Spleen (tissue), 11 donors: ENCODE measurements around the gene RADIL. TPM values are rescaled to one million over a fixed set of nuclear protein-coding genes. Genes with fewer than 3 reads are reported as not detected.
A peak's percentile ranks its signal among the peaks of the same experiment; 100 is the strongest.

Experiments used
- DNase-seq: peaks from one replicate; pipeline ENCODE4 v3.0.0-alpha.2; 2020
- H3K27ac ChIP-seq, 8 donors: fragments of 200-600 bp; sonication (generic) in 7 of 8; 1 replicate in 4 of 8; 2 replicates in 4 of 8; pipeline versions ENCODE4 v1.5.0 to v1.8.0; 2016 to 2021; ENCODE audit warnings: inconsistent platforms in 4 of 8, mild to moderate bottlenecking in 4 of 8, moderate library complexity in 1 of 8
- H3K27me3 ChIP-seq, 7 donors: fragments of 200-600 bp; sonication (generic) in 6 of 7; replicated peaks in 1 of 7; 1 replicate in 4 of 7; 2 replicates in 3 of 7; pipeline versions ENCODE4 v1.5.0 to v1.8.0; 2016 to 2021; ENCODE audit warnings: inconsistent platforms in 3 of 7, mild to moderate bottlenecking in 1 of 7
- H3K36me3 ChIP-seq, 6 donors: fragments of 200-600 bp; sonication (generic) in 5 of 6; 1 replicate in 4 of 6; 2 replicates in 2 of 6; pipeline versions ENCODE4 v1.5.0 to v1.8.0; 2016 to 2021; ENCODE audit warnings: inconsistent platforms in 2 of 6
- H3K4me1 ChIP-seq, 6 donors: fragments of 200-600 bp; sonication (generic) in 5 of 6; 1 replicate in 3 of 6; 2 replicates in 3 of 6; pipeline versions ENCODE4 v1.5.0 to v1.8.0; 2016 to 2021; ENCODE audit warnings: inconsistent platforms in 3 of 6
- H3K4me3 ChIP-seq, 8 donors: fragments of 200-600 bp; sonication (generic) in 7 of 8; 1 replicate in 4 of 8; 2 replicates in 4 of 8; pipeline versions ENCODE4 v1.5.0 to v1.8.0; 2016 to 2021; ENCODE audit warnings: inconsistent platforms in 4 of 8, mild to moderate bottlenecking in 4 of 8, moderate library complexity in 2 of 8
- H3K9me3 ChIP-seq, 8 donors: fragments of 200-600 bp; sonication (generic) in 7 of 8; 1 replicate in 4 of 8; 2 replicates in 4 of 8; pipeline versions ENCODE4 v1.5.0 to v1.8.0; 2016 to 2021; ENCODE audit warnings: inconsistent platforms in 4 of 8
- CTCF ChIP-seq, 11 experiments: fragments of 200-600 bp in 7 of 11; fragments of 450-650 bp in 4 of 11; sonication (generic) in 4 of 11; IDR thresholded peaks in 8 of 11; conservative IDR thresholded peaks in 3 of 11; 1 replicate in 7 of 11; 2 replicates in 4 of 11; pipeline versions ENCODE4 v1.4.0 to v1.8.0; 2016 to 2021; ENCODE audit warnings: antibody characterized with exemption in 11 of 11, inconsistent platforms in 4 of 11, mild to moderate bottlenecking in 1 of 11
- POLR2A ChIP-seq, 3 donors: fragments of 450-650 bp; IDR thresholded peaks; one replicate each; pipeline ENCODE4 v1.5.1; 2017; ENCODE audit warnings: antibody characterized with exemption in 3 of 3, mild to moderate bottlenecking in 1 of 3
- POLR2AphosphoS5 ChIP-seq, 3 donors: sonication (generic); formaldehyde crosslinking; IDR thresholded peaks; one replicate each; pipeline ENCODE4 v1.5.1; 2017; ENCODE audit warnings: antibody characterized with exemption in 3 of 3
- WGBS, 5 donors: extraction: QIAGEN DNeasy Blood & Tissue Kit in 3 of 5; methylation state at CpG; one replicate each; pipeline versions ENCODE4 v1.1.5 to v1.1.7; 2013 to 2018; 5-methylcytosine and 5-hydroxymethylcytosine counted together
- intact Hi-C: fragments of 100-400 bp; cut with DNase I; formaldehyde crosslinking; loops from one replicate; pipeline ENCODE4 v1.15.0; 2023; ENCODE audit warnings: low total_unique reads
- polyA plus RNA-seq, 3 donors: library from polyadenylated mRNA; stranded (reverse); fragments of 200-250 nt; gene quantifications; one replicate each; pipeline ENCODE4 v1.2.1, GENCODE V29; 2013
- total RNA-seq, 7 donors: library from RNA; depleted of rRNA in 3 of 7; stranded (reverse); fragments of >200 nt in 3 of 7; fragmentation: NEBNext Ultra II Directional in 4 of 7; extraction: Animal tissue kit (Norgen Biotek cat#: 25700) in 4 of 7; gene quantifications; one replicate each; pipeline versions ENCODE4 v1.1.0 to v1.2.1, GENCODE V29; 2016 to 2021
- donor health status: healthy with polysubstance abuse.
- donor health status: DM: no; HTN: no; CAD: no; lungs with moderate emphysema.
- donor health status: DM: no; HTN: no; CAD: no.
- donor health status: Bipolar disorder and iron deficiency.
- donor health status: healthy.
- donor health status: DM: no; HTN: no; CAD: no.
- donor health status: DM: yes; HTN: yes; CAD: no.

Gene RADIL
- total and polyA plus RNA-seq, 10 donors, result 0.24 to 2.8 (median 1.5) TPM

DNA sequence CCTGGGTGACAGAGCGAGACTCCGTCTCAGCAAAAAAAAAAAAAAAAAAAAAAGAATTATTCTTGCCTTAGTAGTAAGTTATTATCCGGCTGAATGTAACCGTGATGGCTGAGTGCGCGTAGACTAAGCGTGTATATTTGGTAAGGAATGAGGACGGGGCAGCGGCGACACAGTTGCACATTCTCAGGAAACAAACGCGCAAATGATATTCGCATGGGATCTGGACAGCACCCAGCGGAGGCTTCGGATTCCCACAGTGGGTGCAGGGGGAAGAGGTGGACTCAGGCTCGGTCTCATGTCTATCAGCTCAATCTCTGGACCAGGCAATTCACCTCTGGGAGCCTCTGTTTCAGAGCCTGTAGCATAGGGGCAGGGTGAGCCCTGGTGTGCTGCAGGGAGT is 50.8 kb downstream of the RADIL start:
- H3K4me1 ChIP-seq, result no peaks in the 10 kb centered on the region
- no peak for TF ChIP-seq POLR2A (IDR thresholded peaks at IDR 0.05)
- no peak for TF ChIP-seq POLR2AphosphoS5 (IDR thresholded peaks at IDR 0.05)
- TF ChIP-seq CTCF (IDR thresholded peaks at IDR 0.05 in 8 of 11, conservative IDR thresholded peaks at IDR 0.05 in 3 of 11), result no peak
- peaks cover 0 to 3% (median 0%) of the 10 kb centered on the region in 7 donors for H3K27me3 ChIP-seq
- WGBS, 5 donors, result 91 to 97% (median 94%) methylated on average over 16 of the region's 16 CpGs
- no peaks in the 10 kb centered on the region for H3K36me3 ChIP-seq
- intact Hi-C loops, result no loop called here
- peak; percentile 37 for DNase-seq
- H3K27ac ChIP-seq, result no peak overlapping the region
- H3K4me3 ChIP-seq, result no peak overlapping the region
- no peaks in the 10 kb centered on the region for H3K9me3 ChIP-seq

DNA sequence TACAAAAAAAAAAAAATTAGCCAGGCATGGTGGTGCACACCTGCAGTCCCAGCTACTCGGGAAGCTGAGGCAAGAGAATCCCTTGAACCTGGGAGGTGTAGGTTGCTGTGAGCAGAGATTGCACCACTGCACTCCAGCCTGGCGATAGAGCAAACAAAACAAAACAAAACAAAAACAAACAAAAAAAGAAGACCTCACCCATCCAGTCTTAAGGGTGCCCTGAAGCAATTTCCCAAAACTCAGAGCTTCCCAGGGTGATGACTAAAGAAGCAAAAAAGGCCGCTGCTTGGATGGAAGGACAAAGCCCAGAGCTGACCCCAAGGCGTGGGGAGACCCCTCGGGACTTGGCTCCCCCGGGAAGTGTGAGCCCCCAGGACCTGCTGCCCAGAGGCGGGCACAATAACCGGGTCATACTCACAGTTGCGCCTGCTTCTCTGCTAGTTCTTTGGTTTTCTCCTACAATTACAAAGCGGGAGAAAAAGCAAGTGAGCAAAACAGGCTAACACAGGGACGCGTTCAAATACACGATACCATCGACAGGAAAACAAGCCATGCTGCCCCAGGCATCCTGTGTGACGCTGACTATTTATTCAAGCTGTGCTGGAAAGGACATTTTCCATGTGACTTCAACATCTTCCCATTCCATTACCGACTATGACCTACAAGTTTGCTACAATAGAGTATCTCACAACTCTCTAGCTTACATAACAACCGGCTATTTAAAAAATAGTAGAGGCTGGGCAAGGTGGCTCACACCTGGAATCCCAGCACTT is 51.6 kb downstream of the RADIL start:
- intact Hi-C loops, result no loop called here
- Histone ChIP-seq H3K9me3 (no peaks in the 10 kb centered on the region), H3K4me1 (no peaks in the 10 kb centered on the region), H3K27ac (no peak overlapping the region), H3K4me3 (no peak overlapping the region), H3K36me3 (no peaks in the 10 kb centered on the region), H3K27me3 (peaks cover 0 to 3% (median 0%) of the 10 kb centered on the region in 7 donors)
- no peak for DNase-seq
- no peak for TF ChIP-seq POLR2AphosphoS5 (IDR thresholded peaks at IDR 0.05)
- no peak for TF ChIP-seq CTCF (IDR thresholded peaks at IDR 0.05 in 8 of 11, conservative IDR thresholded peaks at IDR 0.05 in 3 of 11)
- TF ChIP-seq POLR2A (IDR thresholded peaks at IDR 0.05), result no peak
- 83 to 92% (median 87%) methylated on average over 17 of the region's 17 CpGs for WGBS, 5 donors

DNA sequence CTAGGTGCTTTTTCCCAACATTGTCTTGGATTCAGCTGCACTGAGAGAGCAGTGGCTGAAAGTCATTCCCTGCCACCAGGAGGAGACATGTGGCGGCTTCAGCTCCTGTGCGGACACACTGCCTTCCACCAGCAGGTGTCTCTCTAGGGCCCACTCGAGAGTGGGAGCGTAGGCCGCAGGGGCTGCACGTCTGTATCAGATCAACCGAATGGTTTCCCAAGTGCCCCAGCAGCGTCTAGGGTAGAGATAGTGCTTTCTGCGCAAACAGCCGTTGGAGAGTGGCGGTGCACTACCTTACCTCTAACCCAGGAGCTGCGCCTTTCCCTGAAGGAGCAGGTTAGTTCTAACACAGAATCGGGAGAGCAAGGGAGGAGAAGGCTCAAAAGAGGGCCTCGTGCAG is 53.3 kb downstream of the RADIL start:
- no peak for DNase-seq

More for the DNA sequence above, 53.3 kb downstream of the RADIL start:
- H3K36me3 ChIP-seq, result no peaks in the 10 kb centered on the region
- no peak overlapping the region for H3K27ac ChIP-seq
- intact Hi-C loops, result no loop called here
- TF ChIP-seq POLR2A (IDR thresholded peaks at IDR 0.05) (no peak), CTCF (IDR thresholded peaks at IDR 0.05 in 8 of 11, conservative IDR thresholded peaks at IDR 0.05 in 3 of 11) (peak; percentile 44 to 87 (median 71)), POLR2AphosphoS5 (IDR thresholded peaks at IDR 0.05) (peak in 1 of 3 donors; percentile 57)
- H3K4me3 ChIP-seq, result no peak overlapping the region
- WGBS, 5 donors, result 35 to 50% (median 40%) methylated on average over 14 of the region's 14 CpGs
- H3K9me3 ChIP-seq, result no peaks in the 10 kb centered on the region
- H3K27me3 ChIP-seq, result peaks cover 0 to 2% (median 0%) of the 10 kb centered on the region in 7 donors
- no peaks in the 10 kb centered on the region for H3K4me1 ChIP-seq
